H1 (cell line): ENCODE data around the gene MCC. TPM values are rescaled to one million over a fixed set of nuclear protein-coding genes. Genes with fewer than 3 reads are reported as not detected.

Experiments used
- CTCF ChIP-seq, 3 experiments: IDR thresholded peaks; 1 replicate in 2 of 3; 2 replicates in 1 of 3; pipeline versions ENCODE4 v1.5.1 to v1.6.1; 2011; ENCODE audit warnings: low read length in 3 of 3, mild to moderate bottlenecking in 3 of 3, inconsistent platforms in 2 of 3, low read depth in 1 of 3, moderate library complexity in 1 of 3; ENCODE audit not compliant: insufficient read depth in 1 of 3; ENCODE audit errors: control extremely low read depth in 1 of 3
- FOSL1 ChIP-seq: IDR thresholded peaks from 2 replicates; pipeline ENCODE4 v1.6.1; 2011; ENCODE audit warnings: mild to moderate bottlenecking, low read depth, low read length, moderate library complexity; ENCODE audit not compliant: insufficient read depth
- RAD21 ChIP-seq, 2 experiments: IDR thresholded peaks in 1 of 2; conservative IDR thresholded peaks in 1 of 2; 2 replicates each; pipeline ENCODE4 v1.6.1; 2011; ENCODE audit warnings: low read depth in 2 of 2, low read length in 2 of 2, improper control_type of control experiment in 1 of 2, inconsistent platforms in 1 of 2, mild to moderate bottlenecking in 1 of 2, moderate library complexity in 1 of 2
- YY1 ChIP-seq: IDR thresholded peaks from 2 replicates; pipeline ENCODE4 v1.6.1; 2011; ENCODE audit warnings: low read depth, mild to moderate bottlenecking, low read length
- polyA plus RNA-seq, 7 experiments: library from polyadenylated mRNA; depleted of rRNA in 3 of 7; stranded (reverse) in 5 of 7; unstranded in 2 of 7; fragments of >200 nt in 5 of 7; fragments of 200-250 nt in 2 of 7; gene quantifications; 1 replicate in 5 of 7; 2 replicates in 1 of 7; 4 replicates in 1 of 7; pipeline versions ENCODE4 v1.2.1 to v1.2.3, GENCODE V29; 2011 to 2013; ENCODE audit warnings: missing spikeins in 2 of 7, mixed read lengths in 2 of 7
- total RNA-seq: library from RNA; stranded (reverse); fragmentation: NEBNext Ultra II Directional; extraction: Animal tissue kit (Norgen Biotek cat#: 25700); gene quantifications from 2 replicates; pipeline ENCODE4 v1.2.1, GENCODE V29; 2021

Gene MCC
- total and polyA plus RNA-seq, 2 of the 8 experiments (the other 6 are each of a cell fraction or from before 2014, with no cell fraction given), result 2.6 to 18.3 TPM

DNA sequence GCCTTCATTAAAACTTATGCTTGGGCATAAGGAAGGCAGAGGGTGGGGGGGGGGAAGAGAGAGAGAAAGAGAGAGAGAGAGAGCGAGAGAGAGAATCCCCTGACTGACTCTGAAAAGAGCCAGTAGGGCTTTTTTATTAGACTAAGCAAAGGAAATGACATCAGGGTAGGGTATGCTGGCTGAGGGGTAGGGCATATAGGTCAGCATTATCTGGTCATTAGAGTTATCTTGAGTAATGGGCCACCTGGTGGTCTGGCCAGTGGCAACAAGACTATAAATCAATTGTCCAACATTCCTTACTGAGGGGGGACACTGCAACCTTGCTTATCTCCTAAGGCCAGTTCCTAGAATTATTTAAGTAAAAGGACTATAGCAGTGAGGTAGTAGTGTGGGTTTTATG is 120.7 kb downstream of the MCC start (continued):
- TF ChIP-seq CTCF (IDR thresholded peaks at IDR 0.05; ENCODE audit: control extremely low read depth in 1 of 3, insufficient read depth in 1 of 3, low read depth in 1 of 3, low read length in 3 of 3) (peak in 2 of 3 experiments; percentile 29 to 30; a peak in 2 of 4 replicates), FOSL1 (no peak), YY1 (no peak), RAD21 (IDR thresholded peaks at IDR 0.05 in 1 of 2, conservative IDR thresholded peaks at IDR 0.05 in 1 of 2; ENCODE audit: low read depth in 2 of 2, low read length in 2 of 2) (peak; percentile 32 to 49; a peak in 3 of 4 replicates)
